Stimulated activated CD8-positive, alpha-beta memory T cell treated with anti-CD3 and anti-CD28 coated beads, Interleukin-15, amount 100 ng/mL, for 24 hours (primary cell): ENCODE measurements around the gene HDDC2.

ENCODE experiments used
- DNase-seq: peaks from one replicate; pipeline ENCODE4 v3.0.0-alpha.2; 2020; ENCODE audit warnings: low read depth

HDDC2 gene

DNA sequence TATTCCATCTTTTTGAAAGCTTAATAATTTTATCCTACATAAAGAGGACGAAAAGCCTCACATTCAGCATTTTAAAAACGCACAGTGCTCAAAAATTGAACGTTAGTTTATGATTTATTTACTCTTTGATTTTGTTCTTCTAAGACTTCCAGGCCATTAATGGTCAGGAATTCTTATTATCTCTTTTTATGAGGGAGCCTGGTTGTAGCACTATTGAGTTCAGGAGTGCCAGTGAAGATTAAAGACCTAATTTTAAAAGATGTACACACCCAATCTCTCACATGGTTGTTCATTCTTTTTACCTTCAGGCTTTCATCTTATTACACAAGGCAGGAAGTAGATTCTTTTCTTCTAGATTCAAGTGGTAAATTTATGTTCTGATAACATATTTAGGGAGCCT lies 68.6 kb downstream of the HDDC2 start:
- DNase-seq = no peak

DNA sequence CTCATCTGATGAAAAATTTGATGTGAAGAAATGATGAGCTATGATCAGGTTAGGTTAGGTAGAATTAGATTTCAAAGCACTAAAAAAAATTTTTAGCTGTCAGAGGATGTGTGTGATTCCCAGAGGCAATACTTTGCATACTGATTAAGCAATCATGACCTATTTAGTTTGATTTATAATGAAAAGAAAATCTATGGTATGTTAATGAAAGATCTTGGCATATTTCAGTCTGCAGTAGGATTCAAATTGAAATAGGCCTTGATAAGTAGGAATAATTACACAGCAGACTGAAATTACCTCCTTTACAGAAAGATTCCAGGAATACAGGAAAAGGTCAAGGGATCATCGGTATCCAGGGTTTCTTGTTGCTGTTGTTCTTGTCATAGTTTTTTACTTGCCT lies 69.3 kb downstream of the HDDC2 start:
- DNase-seq = no peak

DNA sequence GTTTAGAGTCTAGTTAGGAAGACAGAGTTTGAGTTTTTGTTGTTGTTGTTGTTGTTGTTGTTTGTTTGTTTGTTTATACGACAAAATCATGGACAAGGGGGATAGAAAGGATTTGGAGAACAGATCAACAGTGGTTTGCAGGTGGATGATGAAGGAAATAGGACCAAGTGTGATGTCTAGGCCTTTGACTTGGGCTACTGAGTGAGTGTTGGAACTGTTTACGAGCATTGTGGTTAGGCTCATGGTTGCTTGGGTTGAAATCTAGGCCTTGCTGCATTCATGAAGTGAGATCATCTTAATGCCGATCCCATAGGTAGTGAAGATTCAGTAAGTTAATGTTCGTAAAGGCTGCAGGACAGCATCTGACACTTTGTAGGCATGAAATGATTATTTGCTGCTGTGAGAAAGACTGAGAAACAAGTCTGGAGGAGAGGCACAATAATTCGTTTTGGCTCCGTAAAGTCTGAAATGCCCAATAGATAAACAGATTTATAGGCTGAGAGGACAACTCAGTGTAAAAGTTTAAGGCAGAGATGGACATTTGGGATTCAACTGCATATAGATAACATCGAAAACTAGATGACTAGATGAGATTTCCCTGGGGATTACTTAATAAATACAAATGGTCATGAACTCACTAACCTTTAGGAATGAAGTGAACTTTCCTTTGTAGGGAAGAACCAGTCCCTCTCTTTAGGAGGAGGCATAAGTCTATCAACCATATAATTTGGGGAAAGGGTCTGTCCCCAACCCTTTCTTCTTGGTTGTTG lies 70.0 kb downstream of the HDDC2 start:
- DNase-seq = no peak

DNA sequence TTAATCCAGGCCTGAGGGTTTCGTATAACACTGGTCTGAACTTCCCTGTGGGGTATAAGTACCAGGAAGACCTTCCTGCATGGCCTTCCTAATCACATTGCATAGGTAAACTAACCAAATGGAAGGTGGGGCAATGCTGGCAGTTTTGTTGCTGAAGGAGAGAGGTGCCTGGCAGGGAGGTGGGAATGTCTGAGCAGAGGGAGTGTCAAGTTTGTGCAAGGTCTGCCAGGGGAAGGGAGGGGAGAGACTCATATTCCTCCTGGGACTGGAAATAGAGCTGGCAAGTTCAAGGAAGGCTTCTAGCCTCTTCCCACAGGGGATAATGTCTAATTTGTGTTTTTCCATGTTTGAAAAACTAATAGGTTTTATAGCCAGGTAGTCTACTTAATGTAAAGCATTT lies 70.6 kb downstream of the HDDC2 start:
- no peak for DNase-seq

GRCh38 chr6:125230674-125231073 lies 71.1 kb downstream of the HDDC2 start:
- no peak for DNase-seq

DNA sequence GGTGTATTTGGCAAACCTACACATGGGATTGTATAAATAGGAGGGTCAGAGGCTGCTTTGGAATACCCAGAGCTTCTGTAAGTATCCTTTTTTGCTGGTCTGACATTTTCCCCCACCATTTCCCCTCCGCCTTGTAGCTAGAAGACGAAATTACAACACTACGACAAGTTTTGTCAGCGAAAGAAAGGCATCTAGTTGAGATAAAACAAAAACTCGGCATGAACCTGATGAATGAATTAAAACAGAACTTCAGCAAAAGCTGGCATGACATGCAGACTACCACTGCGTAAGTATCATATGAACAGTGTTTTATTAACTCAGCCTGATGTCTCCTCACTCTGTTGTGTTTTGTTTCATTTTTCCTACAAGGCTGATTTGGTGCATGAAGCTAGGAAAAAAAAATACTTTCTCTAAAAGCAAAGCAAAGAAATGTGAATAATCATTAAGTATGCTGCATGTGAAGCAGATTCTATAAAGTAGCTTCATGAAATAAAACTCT lies 72.7 kb downstream of the HDDC2 start:
- DNase-seq = no peak

DNA sequence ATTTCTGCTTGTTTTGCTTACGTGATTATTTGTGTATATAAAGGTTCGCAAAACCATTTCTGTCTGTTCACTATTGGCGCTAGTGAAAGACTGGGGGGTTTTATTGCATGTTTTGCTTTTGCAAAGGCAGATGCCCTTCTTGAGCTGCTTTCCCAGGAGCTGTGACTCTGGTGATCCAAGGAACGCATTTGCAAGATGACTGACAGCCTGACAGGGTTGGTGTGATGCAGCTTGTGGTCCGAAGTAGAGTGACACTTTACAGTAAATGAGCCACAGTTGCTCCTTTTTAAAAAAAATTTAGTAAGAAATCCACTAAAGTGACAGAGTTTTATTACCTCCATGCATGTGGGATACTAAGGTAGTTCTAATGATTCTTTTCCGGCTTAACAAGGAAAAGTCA lies 74.5 kb downstream of the HDDC2 start:
- DNase-seq = no peak
